Thyroid gland (tissue), 4 donors: ENCODE measurements around the gene TRIM14. TPM values are rescaled to one million over a fixed set of nuclear protein-coding genes. Genes with fewer than 3 reads are reported as not detected.

Experiments used
- DNase-seq, 2 donors: peaks; one replicate each; pipeline ENCODE4 v3.0.0-alpha.2; 2019
- H3K27ac ChIP-seq, 3 donors: fragments of 200-600 bp; sonication (generic); 1 replicate in 2 of 3; 2 replicates in 1 of 3; pipeline ENCODE4 v1.5.1; 2016 to 2019; ENCODE audit warnings: mild to moderate bottlenecking in 1 of 3, moderate library complexity in 1 of 3
- H3K27me3 ChIP-seq: fragments of 200-600 bp; sonication (generic); one replicate; pipeline ENCODE4 v1.5.1; 2019
- H3K36me3 ChIP-seq, 2 donors: fragments of 200-600 bp; sonication (generic); one replicate each; pipeline ENCODE4 v1.5.1; 2016 to 2019
- H3K4me1 ChIP-seq, 2 donors: fragments of 200-600 bp; sonication (generic); one replicate each; pipeline ENCODE4 v1.5.1; 2017 to 2019
- H3K4me3 ChIP-seq, 3 donors: fragments of 200-600 bp; sonication (generic); replicated peaks in 1 of 3; 1 replicate in 2 of 3; 2 replicates in 1 of 3; pipeline ENCODE4 v1.5.1; 2016; ENCODE audit warnings: mild to moderate bottlenecking in 1 of 3
- H3K9me3 ChIP-seq: fragments of 200-600 bp; sonication (generic); one replicate; pipeline ENCODE4 v1.5.1; 2017
- POLR2A ChIP-seq, 2 donors: fragments of 450-650 bp; IDR thresholded peaks; one replicate each; pipeline ENCODE4 v1.6.1; 2017; ENCODE audit warnings: antibody characterized with exemption in 2 of 2, mild to moderate bottlenecking in 2 of 2, moderate library complexity in 1 of 2
- WGBS, 2 donors: methylation state at CpG; one replicate each; pipeline ENCODE4 v1.1.5; 2017; 5-methylcytosine and 5-hydroxymethylcytosine counted together
- intact Hi-C: fragments of 100-400 bp; cut with DNase I; formaldehyde crosslinking; loops from one replicate; pipeline ENCODE4 v1.15.1; 2023
- total RNA-seq, 4 donors: library from RNA; depleted of rRNA; stranded (reverse); fragments of >200 nt; gene quantifications; one replicate each; pipeline ENCODE4 v1.2.3, GENCODE V29; 2016
- TF ChIP-seq, protein P1 (sequence below), 6 experiments: fragments of 200-600 bp in 3 of 6; fragments of 450-650 bp in 3 of 6; sonication (generic) in 3 of 6; IDR thresholded peaks; one replicate each; pipeline ENCODE4 v1.5.1; 2016 to 2019; ENCODE audit warnings: antibody characterized with exemption in 6 of 6, mild to moderate bottlenecking in 2 of 6, inconsistent platforms in 1 of 6, moderate library complexity in 1 of 6

TRIM14 gene
- total RNA-seq, 4 donors from 2014 or later: 3.9 to 8.1 (median 5.2) TPM

DNA sequence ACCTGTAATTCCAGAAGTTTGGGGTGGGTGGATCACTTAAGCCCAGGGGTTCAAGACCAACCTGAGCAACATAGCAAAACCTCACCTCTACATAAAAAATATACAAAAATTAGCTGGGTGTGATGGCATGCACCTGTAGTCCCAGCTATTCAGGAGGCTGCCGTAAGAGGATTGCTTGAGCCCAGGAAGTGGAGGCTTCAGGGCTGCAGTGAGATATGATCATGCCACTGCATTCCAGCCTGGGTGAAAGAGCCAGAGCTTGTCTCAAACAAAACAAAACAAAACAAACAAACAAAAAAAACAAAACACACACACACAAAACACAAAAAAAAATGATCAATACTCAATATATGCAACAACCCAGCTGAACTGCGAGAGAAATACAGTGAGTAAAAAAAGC is 29.5 kb upstream of the TRIM14 start:
- H3K4me3 ChIP-seq: no peak overlapping the region
- H3K27me3 ChIP-seq: no peaks in the 10 kb centered on the region
- no peaks in the 10 kb centered on the region for H3K36me3 ChIP-seq
- H3K9me3 ChIP-seq: no peaks in the 10 kb centered on the region
- peaks cover 0 to 4% of the 10 kb centered on the region in 2 donors for H3K4me1 ChIP-seq
- intact Hi-C loops: no loop called here
- no peak for DNase-seq
- no peak overlapping the region for H3K27ac ChIP-seq
- 80 to 91% methylated on average over 2 of the region's 2 CpGs for WGBS, 2 donors
- TF ChIP-seq, protein P1, sequence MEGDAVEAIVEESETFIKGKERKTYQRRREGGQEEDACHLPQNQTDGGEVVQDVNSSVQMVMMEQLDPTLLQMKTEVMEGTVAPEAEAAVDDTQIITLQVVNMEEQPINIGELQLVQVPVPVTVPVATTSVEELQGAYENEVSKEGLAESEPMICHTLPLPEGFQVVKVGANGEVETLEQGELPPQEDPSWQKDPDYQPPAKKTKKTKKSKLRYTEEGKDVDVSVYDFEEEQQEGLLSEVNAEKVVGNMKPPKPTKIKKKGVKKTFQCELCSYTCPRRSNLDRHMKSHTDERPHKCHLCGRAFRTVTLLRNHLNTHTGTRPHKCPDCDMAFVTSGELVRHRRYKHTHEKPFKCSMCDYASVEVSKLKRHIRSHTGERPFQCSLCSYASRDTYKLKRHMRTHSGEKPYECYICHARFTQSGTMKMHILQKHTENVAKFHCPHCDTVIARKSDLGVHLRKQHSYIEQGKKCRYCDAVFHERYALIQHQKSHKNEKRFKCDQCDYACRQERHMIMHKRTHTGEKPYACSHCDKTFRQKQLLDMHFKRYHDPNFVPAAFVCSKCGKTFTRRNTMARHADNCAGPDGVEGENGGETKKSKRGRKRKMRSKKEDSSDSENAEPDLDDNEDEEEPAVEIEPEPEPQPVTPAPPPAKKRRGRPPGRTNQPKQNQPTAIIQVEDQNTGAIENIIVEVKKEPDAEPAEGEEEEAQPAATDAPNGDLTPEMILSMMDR (IDR thresholded peaks at IDR 0.05): no peak
- no peak for TF ChIP-seq POLR2A (IDR thresholded peaks at IDR 0.05)

DNA sequence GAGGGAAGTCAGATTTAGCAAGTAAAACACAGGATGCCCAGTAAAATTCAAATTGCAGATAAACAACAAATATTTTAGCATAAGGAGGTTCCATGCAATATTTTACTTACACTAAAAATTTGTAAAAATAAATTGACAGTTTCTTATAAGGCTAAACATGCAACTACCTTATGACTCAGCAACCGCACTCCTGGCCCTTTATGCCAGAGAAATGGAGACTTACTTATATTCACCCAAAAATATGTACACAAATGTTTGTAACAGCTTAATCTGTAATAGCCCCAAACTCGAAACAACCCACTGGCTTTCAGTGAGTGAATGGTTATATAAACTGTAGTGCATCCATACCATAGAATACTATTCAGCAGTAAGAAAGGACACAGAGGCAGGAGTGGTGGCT is 28.6 kb upstream of the TRIM14 start:
- H3K36me3 ChIP-seq: no peaks in the 10 kb centered on the region
- DNase-seq: no peak
- 93 to 96% methylated on average over 2 of the region's 2 CpGs for WGBS, 2 donors
- H3K4me3 ChIP-seq: no peak overlapping the region
- H3K27me3 ChIP-seq: no peaks in the 10 kb centered on the region
- peaks cover 0 to 4% of the 10 kb centered on the region in 2 donors for H3K4me1 ChIP-seq
- intact Hi-C loops: no loop called here
- TF ChIP-seq, protein P1 (IDR thresholded peaks at IDR 0.05): no peak
- TF ChIP-seq POLR2A (IDR thresholded peaks at IDR 0.05): no peak
- H3K9me3 ChIP-seq: no peaks in the 10 kb centered on the region
- no peak overlapping the region for H3K27ac ChIP-seq

DNA sequence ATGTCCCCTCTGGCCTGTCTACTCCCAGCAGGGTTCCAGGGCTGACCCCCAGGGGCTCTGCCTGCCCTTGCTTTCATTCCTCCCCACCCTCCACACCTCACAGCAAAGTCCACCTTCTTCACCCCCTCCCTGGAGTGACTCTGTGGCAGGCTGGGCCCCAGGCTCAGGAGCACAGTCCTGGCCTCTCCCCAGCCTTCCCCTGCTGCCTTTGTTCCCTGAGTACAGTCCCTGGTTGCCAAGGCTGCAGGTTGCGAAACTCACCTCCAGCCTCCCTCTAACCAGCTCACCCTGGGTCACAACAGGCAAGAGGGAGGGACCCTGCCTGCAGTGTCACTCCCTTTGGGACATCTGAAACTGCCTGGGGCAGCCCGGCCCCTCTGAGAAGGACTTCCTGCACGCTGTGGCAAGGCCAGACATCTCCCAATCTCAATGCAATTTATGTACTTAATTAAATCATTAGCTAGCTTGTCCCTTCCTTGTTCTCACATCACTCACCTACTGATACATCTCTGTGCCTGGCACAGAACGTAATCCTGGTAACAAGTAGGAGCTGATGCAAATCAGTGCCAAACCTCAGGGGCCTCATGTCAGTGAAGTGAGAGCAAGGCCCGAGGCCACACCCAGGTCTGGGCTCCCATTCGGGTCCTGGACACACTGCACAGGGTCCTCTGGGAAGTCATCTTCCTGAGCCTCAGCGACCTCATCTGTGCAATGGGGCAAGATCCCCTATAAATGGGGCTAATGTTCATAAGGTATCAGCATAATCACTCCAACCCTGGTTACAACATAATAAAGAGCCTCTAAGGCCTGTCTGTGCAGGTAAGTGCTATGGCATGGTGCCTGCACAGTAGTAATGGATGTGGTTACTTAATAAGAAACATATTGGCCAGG is 27.3 kb upstream of the TRIM14 start:
- 64 to 66% methylated on average over 6 to 7 of the region's 7 CpGs for WGBS, 2 donors
- Histone ChIP-seq H3K27me3 (no peaks in the 10 kb centered on the region), H3K9me3 (no peaks in the 10 kb centered on the region), H3K4me3 (no peak overlapping the region), H3K36me3 (no peaks in the 10 kb centered on the region), H3K4me1 (peaks cover 0 to 10% of the 10 kb centered on the region in 2 donors), H3K27ac (no peak overlapping the region)
- peak; percentile 55 to 63 for DNase-seq
- intact Hi-C loops: no loop called here
- TF ChIP-seq, protein P1 (IDR thresholded peaks at IDR 0.05): no peak
- no peak for TF ChIP-seq POLR2A (IDR thresholded peaks at IDR 0.05)

DNA sequence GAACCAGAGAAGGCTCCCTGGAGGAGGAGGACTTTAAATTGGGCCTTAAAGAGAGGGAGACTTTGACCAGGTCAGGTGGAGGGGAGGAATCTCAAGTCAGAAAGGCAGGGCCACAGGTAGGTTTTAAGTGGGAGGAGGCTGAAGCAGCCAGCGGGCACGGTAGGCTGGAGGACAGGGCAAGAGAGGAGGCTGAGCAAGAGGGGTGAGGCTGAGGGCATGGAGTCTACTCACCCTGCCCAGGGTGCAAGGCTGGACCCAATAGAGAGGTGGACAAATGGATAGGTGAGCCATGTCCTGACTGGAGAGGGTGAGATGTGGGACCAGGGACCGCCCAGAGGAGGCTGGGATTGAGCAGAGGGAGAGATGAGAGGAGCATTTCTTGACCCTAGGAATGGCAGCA is 25.6 kb upstream of the TRIM14 start:
- DNase-seq: no peak
- H3K27ac ChIP-seq: no peak overlapping the region
- no peak overlapping the region for H3K4me3 ChIP-seq
- H3K36me3 ChIP-seq: no peaks in the 10 kb centered on the region
- H3K9me3 ChIP-seq: no peaks in the 10 kb centered on the region
- TF ChIP-seq, protein P1 (IDR thresholded peaks at IDR 0.05): no peak
- TF ChIP-seq POLR2A (IDR thresholded peaks at IDR 0.05): no peak
- H3K27me3 ChIP-seq: no peaks in the 10 kb centered on the region
- peaks cover 0 to 10% of the 10 kb centered on the region in 2 donors for H3K4me1 ChIP-seq
- intact Hi-C loops: no loop called here
- 68 to 95% methylated on average over 3 of the region's 3 CpGs for WGBS, 2 donors

DNA sequence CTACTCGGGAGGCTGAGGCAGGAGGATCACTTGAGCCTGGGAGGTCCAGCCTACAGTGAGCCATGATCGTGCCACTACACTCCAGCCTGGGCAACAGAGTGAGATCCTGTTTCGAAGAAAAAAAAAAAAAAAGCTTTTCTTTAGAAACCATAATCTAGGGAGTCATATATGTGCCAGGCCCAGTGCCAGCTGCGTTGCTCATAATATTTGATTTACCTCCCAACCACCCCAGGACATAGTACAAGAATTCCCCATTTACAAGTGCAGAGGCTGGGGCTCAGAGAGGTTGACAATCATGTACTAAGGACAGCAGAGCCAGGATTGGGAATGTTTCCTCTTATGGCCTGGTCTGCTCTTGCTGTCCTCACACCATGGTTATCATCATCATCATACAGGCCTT is 25.1 kb upstream of the TRIM14 start:
- Histone ChIP-seq H3K27me3 (no peaks in the 10 kb centered on the region), H3K4me1 (peaks cover 0 to 10% of the 10 kb centered on the region in 2 donors), H3K27ac (no peak overlapping the region), H3K36me3 (no peaks in the 10 kb centered on the region), H3K4me3 (no peak overlapping the region), H3K9me3 (no peaks in the 10 kb centered on the region)
- intact Hi-C loops: no loop called here
- whole genome bisulfite sequencing, 2 donors: 92 to 96% methylated on average over 4 of the region's 4 CpGs
- DNase-seq: no peak
- TF ChIP-seq, protein P1 (IDR thresholded peaks at IDR 0.05): no peak
- TF ChIP-seq POLR2A (IDR thresholded peaks at IDR 0.05): no peak
